GM18498 (cell line): ENCODE measurements around the gene AGAP1.

Experiments used
- ATAC-seq: cut with Tn5 transposase; IDR thresholded peaks from one replicate; pipeline ENCODE4 v1.9.1; 2021; ENCODE audit warnings: mild to moderate bottlenecking, moderate library complexity; ENCODE audit not compliant: unreplicated experiment

The AGAP1 gene

DNA sequence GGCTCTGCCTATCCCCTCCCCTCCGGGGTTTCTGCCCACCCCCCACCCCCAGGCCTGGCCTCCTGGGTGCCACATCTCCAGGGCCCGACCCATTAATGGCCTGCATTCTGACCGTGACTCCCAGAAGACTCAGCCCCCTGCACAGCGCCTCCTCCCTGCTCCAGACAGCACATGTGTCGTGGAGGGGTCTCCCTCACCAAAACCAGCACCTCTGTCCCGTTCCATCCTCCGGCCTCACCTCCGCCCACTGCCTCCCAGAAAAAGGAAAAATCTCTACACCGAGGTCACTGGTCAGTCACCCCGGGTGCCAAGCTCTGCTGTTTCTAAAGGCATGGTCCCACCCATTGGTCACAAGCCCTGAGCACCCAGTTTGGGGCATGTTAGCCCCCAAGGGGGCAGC, 609.1 kb downstream of the AGAP1 start:
- no peak for ATAC-seq

DNA sequence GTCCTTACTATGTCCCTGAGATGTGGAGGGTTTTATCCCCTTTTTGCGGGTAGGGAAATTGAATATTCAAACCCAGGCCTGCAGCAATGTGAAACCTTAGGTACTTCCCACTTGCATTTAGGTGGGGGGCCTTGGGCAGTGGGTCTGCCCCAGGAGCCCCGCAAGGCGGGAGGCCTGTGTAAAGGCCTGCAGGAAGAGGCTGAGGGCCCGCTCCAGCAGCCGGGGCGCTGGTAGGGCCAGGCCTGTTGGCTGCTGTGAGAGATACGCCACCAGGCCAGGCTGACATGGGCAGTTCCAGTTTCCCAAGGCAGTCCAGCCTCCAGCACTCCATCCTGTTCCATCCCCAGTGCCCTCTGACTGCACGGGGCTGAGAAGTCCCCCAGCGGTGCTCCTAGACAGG, 610.1 kb downstream of the AGAP1 start:
- no peak for ATAC-seq

DNA sequence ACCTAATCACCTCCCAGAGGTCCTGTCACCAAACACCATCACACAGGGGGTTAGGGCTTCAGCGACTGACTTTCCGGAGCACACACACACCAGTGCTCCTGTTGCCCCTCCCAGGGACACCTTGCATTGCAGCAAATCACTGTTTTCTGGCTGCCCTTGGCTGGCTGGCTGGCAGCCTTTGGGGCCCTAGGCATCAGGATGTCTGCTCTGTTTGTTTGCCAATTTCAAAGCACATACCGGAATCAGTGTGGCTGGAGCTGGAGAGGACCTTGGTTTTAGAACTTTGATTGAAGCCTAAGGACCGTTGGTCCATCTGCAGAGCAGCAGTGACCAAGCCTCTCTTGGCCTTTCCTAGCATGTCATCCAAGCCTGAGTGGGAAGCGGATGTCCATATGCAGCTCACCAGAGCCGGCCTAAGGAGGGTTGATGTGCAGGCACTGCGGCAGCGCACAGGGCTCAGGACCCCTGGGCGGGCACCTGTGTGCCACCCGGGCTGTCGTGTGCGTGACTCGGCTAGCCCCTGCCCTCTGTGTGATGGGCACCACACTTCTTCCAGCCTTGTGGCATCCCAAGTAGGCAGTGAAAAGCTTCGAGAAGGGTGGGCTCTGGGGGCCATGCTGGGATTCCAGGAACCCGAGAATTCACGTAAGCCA, 612.2 kb downstream of the AGAP1 start:
- no peak for ATAC-seq

GRCh38 chr2:236106761-236107160, 612.9 kb downstream of the AGAP1 start:
- no peak for ATAC-seq

- ATAC-seq: no peak
These were observed 613.7 kb downstream of the AGAP1 start for GRCh38 chr2:236107536-236107935.

- ATAC-seq: no peak
These were observed 614.2 kb downstream of the AGAP1 start for GRCh38 chr2:236107942-236108625.

DNA sequence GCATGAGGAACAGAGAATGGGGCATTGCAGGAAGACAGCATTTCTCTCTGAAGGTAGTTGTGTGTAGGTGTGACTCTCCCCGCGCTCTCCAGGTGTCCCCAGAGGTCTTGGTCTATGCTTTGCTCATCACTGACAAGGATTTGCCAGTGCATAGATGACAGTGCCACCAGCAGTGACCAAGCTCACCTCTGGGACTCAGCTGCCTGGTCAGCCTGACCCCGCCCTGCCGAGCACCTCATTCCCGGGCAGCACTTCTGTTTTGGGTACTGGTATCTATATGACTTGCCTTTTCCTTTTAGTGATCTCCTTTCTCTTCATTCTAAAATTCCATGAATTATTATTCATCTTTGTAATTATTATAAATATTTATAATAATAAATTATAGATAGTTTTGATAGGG, 615.2 kb downstream of the AGAP1 start:
- ATAC-seq: no peak

GRCh38 chr2:236109473-236109872, 615.6 kb downstream of the AGAP1 start:
- ATAC-seq: no peak

GRCh38 chr2:236112466-236112865, 618.6 kb downstream of the AGAP1 start:
- ATAC-seq: no peak

- ATAC-seq: no peak
These were observed 619.6 kb downstream of the AGAP1 start for GRCh38 chr2:236113425-236113824.

DNA sequence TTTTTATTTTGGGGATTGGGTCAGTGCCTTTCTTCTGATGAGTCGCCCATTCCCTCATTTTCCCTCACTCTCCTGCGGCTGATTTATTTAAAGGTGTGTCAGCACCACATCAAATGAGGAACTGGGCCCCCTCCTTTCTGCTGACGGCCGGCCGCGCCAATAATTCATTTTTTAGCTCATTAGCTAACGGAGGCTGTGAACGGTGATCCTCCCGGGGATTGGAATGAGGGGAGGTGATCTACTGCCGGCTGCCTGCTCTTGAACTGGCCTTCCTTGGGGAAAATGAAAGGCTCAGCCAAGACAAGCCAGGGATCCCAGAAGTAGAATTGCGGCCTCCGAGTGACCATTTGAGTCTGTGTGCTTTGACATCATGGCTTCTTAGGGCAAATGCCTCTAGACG, 620.1 kb downstream of the AGAP1 start:
- no peak for ATAC-seq

- ATAC-seq: no peak
These were observed 621.1 kb downstream of the AGAP1 start for GRCh38 chr2:236114959-236115358.

- ATAC-seq: no peak
These were observed 623.6 kb downstream of the AGAP1 start for GRCh38 chr2:236117401-236117800.

DNA sequence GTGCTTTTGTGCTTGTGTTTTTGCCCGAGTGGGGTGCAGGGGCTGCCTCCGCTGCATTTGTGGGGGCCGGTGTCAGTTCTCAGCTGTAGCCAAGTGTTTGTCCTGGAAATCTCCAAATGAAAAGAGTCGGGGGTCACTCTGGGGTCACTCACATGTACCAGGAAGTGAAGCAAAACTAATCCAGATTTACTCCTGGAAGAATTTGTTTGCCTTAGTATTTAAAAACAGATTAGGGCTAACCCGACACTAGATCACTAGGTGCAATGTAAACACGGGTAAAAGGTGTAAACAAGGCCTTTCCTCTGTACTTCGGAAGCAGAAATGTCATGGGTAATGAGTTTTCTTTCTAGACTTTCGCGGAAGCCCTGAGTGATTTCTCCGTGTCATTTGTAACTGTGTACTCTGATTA, 624.0 kb downstream of the AGAP1 start:
- no peak for ATAC-seq

GRCh38 chr2:236119003-236119402, 625.2 kb downstream of the AGAP1 start:
- no peak for ATAC-seq

- no peak for ATAC-seq
These were observed 625.6 kb downstream of the AGAP1 start for GRCh38 chr2:236119476-236119875.

DNA sequence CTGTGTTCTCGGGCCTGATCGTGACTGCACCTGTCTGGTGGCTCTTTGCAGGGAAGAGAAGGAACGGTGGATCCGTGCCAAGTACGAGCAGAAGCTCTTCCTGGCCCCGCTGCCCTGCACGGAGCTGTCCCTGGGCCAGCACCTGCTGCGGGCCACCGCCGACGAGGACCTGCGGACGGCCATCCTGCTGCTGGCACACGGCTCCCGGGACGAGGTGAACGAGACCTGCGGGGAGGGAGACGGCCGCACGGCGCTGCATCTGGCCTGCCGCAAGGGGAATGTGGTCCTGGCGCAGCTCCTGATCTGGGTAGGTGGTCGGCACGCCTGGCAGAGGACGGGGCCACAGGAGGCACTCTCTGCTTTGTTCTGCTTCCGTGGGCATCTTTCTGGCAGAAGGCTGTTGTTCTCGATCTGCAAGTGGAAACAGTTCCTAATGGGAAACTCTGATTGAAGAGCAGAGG, 626.3 kb downstream of the AGAP1 start:
- no peak for ATAC-seq

- no peak for ATAC-seq
These were observed 627.0 kb downstream of the AGAP1 start for GRCh38 chr2:236120829-236121228.

DNA sequence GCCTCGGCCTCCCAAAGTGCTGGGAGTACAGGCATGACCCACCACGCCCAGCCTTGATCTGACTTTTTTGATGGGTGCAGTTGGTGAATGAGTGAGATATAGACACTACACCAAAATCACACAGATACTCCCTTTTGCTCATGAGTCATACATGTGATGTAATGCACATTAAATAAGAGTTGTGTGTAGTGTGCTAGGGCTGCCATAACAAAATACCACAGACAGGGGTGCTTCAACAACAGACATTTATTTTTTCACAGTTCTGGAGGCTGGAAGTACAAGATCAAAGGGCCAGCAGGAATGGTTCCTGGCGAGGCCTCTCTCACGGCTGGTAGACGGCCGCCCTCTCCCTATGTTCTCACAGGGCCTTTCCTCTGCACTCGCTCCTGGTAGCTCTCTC, 627.7 kb downstream of the AGAP1 start:
- no peak for ATAC-seq

- no peak for ATAC-seq
These were observed 628.4 kb downstream of the AGAP1 start for GRCh38 chr2:236122236-236122635.

DNA sequence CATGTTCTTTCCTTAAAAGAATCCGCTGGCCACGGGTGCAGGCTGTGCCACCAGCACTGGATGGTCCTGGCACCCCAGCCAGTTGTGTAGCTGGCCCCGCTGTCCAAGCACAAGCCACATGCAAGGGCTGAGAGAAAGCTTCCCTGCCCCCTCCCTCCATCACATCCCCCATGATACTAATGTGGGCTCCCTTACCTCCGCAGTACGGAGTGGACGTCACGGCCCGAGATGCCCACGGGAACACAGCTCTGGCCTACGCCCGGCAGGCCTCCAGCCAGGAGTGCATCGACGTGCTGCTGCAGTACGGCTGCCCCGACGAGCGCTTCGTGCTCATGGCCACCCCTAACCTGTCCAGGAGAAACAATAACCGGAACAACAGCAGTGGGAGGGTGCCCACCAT, 629.9 kb downstream of the AGAP1 start:
- no peak for ATAC-seq

- no peak for ATAC-seq
These were observed 630.5 kb downstream of the AGAP1 start for GRCh38 chr2:236124182-236124893.
